Measurements from ENCODE around the gene PCNX3.
A peak's percentile ranks its signal among the peaks of the same experiment; 100 is the strongest.
"Not testable (repeated sequence)": the region's sequence is repeated elsewhere in the genome, so short reads cannot be mapped to it uniquely, and the experiment has no call there.

Gene PCNX3

GRCh38 chr11:65658174-65659021, 42.8 kb downstream of the PCNX3 start:
- DNase-seq, result no peak

- DNase-seq, result no peak
Observed at GRCh38 chr11:65660038-65660437, 44.5 kb downstream of the PCNX3 start.

- DNase-seq, result not testable (repeated sequence)
Observed at GRCh38 chr11:65660908-65661307, 45.3 kb downstream of the PCNX3 start.

DNA sequence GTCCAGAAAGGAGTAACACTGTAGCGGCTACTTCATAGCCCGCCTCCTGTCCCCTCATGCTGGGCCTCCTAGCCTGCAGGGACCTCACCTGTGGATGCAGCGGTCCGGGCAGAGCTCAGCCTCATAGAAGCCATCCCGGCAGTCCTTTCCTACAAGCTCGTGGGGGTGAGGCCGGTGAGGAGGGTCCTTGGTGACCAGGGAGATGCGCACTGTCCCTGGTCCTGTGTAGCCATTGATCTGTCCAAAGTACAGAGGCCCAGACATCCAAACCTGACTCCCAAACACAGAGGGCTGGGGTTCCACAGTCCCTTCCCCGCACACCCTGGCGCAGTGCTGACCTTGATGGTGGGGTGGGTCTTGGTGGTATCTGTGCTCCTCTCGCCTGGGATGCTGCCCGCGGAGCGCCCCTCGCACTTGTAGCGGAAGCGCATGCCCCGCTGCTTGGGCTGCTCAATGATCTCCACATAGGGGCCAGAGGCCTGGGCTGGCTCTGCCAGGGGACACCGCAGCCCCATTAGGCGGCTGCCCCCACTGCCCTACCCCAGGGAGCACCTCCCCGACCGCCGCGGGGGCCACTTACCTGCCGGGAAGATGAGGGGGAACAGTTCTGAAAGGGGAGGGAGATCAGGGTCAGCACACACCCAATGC, 46.1 kb downstream of the PCNX3 start:
- DNase-seq, result no peak

DNA sequence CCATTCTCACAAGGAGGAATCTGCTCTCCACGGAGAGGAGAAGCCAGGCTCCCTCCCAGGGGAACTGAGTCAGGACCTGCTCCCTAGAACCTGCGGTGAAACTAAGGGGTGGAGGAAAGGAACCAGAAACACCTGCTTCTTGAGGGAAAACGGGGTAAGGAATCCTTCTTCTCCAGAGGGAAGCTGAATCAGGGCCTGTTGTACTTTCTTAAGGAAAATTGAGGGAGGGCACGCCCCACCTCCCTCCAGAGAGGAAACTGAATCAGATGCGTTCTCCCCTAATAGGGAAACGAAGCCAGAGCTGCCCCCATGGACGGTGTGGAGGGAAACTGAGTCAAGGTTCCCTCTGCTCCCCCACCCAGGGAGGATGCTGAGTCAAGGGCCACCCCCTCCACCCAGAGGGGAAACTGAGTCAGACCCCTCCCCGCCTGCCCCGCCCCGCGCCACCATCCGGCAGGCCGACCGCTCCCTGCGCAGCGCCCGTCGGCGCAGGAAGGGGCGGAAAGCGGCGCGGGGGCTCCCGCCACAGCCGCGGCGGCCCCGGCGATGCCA, 46.7 kb downstream of the PCNX3 start:
- DNase-seq, result no peak

DNA sequence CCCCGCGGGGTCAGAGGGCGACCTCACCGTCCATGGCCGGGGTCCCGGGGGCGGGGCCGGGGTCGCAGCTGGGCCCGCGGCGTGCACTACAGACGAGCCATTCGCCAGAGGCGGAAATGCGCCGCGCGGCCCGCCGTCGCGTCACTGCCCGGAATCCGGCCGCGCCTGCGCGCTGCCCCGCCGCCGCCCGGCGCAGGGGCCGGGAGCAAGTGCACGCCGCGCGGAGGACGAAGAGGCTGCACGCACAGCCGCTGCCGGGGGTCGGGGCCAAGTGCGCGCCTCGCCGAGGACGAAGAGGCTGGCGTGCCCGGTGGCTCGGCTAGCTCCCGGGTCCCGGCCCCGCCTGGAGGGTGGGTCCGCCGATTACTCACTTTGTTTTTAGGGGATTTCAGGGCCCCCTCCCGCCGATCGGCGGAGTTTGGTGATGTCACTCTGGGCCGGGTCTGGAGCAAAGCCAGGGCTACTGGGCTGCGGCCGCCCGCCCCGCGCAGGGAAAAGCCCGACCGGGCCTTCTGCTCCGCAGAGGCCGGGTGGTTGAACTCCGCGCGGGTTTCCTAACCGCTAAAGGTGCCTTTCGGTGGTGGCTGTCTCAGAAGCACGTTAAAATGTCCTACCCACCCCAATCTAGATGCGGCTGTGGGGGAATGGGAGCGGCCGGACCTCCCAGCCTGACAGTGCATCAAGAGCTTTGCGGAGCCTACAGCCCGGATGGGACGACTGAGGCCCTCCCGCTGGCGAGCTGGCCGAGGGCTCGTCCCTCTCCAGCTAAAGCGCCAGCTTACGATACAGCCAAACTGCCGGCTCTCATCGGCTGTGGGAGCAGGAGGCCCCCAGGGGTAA, 47.4 kb downstream of the PCNX3 start, which contains the start of gene RELA:
Gene RELA, minus strand, starts transcription at position 118 of the 840 bp plus-strand sequence. Its CDS starts 84 bp downstream, at position 34.
- DNase-seq, result peak; percentile 96

- peak; percentile 61 for DNase-seq
Observed at GRCh38 chr11:65663639-65664200, 48.1 kb downstream of the PCNX3 start.

DNA sequence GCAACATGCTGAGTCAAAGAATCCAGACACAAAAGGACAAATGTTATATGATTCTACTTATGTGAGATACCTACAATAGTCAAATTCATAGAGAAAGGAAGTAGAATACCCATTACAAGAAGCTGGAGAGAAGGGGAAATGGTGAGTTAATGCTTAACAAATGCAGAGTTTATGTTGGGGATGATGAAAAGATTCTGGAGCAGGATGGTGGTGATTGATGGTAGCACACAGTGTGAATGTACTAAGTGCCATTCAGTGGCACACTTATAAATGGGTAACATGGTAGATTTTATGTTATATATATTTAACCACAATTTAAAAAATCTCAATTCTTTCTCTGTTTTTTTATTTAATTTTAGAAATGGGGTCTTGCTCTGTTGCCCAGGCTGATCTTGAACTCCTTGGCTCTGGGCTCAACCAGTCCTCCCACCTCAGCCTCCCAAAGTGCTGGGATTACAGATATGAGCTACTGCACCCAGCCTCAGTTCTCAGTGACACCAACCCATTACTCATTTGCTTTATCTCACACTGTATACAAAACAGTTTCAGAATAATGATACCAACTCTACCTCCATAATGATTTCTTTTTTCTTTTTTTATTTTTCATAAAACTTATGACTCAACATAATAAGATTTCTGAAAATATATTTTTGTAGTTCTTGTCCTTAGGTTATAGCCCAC, 56.7 kb downstream of the PCNX3 start:
- no peak for DNase-seq

- DNase-seq, result no peak
Observed at GRCh38 chr11:65672982-65673381, 57.4 kb downstream of the PCNX3 start.

DNA sequence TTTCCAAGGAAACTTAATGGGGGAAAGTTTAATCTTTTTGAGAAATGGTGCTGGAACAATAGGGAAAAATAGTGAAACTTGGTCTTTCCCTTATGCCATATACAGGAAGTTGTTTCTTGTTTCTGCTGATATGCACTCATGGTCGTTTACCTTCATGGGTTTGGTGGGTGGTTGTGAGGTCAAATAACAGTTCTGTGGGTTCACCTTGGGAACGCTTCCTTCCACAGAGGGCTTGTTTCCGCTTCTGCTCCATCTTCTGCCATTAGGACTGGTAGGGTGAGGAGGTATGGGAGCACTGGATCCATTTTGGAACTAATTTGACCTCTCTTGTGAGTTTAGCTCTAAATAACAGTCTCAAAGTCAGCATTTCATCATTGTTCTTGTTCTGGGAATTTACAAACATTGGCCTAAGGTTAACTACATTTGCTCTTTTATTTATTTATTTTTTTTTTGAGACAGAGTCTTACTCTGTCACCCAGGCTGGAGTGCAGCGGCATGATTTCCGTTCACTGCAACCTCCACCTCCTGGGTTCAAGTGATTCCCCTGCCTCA, 64.7 kb downstream of the PCNX3 start:
- no peak for DNase-seq

DNA sequence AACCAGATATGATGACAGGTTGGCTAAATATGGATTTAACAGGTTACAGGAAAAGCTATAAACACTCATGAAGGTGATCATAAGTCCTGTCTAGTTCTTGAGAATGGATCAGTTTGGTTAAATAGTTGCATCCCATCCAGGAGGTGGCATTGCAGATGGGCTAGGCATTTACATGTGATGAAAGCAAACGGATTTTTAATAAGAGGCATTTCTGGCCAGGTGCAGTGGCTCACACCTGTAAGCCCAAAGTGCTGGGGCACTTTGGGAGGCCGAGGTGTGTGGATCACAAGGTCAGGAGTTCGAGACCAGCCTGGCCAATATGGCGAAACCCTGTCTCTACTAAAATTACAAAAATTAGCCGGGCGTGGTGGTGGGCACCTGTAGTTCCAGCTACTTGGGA, 67.9 kb downstream of the PCNX3 start:
- DNase-seq, result not testable (repeated sequence)

DNA sequence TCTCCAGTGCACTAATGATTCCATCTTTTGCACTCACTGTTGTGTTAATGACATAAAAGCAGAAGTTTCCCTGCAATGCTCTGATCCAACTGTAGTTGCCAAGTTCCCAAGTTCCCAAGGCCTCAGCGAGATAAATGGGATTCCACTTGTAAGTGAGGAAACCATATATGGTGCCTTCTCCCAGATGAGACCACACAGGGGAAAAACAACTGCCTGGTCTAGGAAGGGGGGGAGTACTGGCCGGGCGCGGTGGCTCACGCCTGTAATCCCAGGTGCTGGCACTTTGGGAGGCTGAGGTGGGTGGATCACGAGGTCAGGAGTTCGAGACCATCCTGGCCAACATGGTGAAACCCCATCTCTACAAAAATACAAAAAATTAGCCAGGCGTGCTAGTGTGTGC, 70.4 kb downstream of the PCNX3 start:
- DNase-seq, result no peak
